Upper lobe of left lung (tissue), 4 donors: ENCODE measurements around the gene TMPRSS6.

Experiments used
- POLR2A ChIP-seq, 4 donors: fragments of 450-650 bp; IDR thresholded peaks; one replicate each; pipeline ENCODE4 v1.5.1; 2016 to 2017; ENCODE audit warnings: antibody characterized with exemption in 4 of 4, mild to moderate bottlenecking in 2 of 4
- POLR2AphosphoS5 ChIP-seq, 2 donors: sonication (generic); formaldehyde crosslinking; IDR thresholded peaks; one replicate each; pipeline ENCODE4 v1.5.1; 2017; ENCODE audit warnings: antibody characterized with exemption in 2 of 2
- TF ChIP-seq, protein P1 (sequence below), 6 experiments: fragments of 450-650 bp in 4 of 6; fragments of 200-600 bp in 2 of 6; sonication (generic) in 2 of 6; IDR thresholded peaks; one replicate each; pipeline ENCODE4 v1.5.1; 2016 to 2019; ENCODE audit warnings: antibody characterized with exemption in 6 of 6

- TF ChIP-seq POLR2A (IDR thresholded peaks at IDR 0.05) (no peak), POLR2AphosphoS5 (IDR thresholded peaks at IDR 0.05) (no peak)
- TF ChIP-seq, protein P1, sequence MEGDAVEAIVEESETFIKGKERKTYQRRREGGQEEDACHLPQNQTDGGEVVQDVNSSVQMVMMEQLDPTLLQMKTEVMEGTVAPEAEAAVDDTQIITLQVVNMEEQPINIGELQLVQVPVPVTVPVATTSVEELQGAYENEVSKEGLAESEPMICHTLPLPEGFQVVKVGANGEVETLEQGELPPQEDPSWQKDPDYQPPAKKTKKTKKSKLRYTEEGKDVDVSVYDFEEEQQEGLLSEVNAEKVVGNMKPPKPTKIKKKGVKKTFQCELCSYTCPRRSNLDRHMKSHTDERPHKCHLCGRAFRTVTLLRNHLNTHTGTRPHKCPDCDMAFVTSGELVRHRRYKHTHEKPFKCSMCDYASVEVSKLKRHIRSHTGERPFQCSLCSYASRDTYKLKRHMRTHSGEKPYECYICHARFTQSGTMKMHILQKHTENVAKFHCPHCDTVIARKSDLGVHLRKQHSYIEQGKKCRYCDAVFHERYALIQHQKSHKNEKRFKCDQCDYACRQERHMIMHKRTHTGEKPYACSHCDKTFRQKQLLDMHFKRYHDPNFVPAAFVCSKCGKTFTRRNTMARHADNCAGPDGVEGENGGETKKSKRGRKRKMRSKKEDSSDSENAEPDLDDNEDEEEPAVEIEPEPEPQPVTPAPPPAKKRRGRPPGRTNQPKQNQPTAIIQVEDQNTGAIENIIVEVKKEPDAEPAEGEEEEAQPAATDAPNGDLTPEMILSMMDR (IDR thresholded peaks at IDR 0.05), result no peak
Measured at GRCh38 chr22:37068859-37069258, 40.7 kb downstream of the TMPRSS6 start.
